Endothelial cell (in vitro differentiated cells): ENCODE results near the gene UBA3. TPM values are rescaled to one million over a fixed set of nuclear protein-coding genes. Genes with fewer than 3 reads are reported as not detected.

Experiments
- DNase-seq: peaks from one replicate; pipeline ENCODE4 v3.0.0; 2021; ENCODE audit warnings: low spot score
- H3K27ac Mint-ChIP-seq: one replicate; pipeline ENCODE4 v1.8.0; 2021; ENCODE audit warnings: mixed read lengths, inconsistent platforms; ENCODE audit not compliant: unreplicated experiment
- H3K27me3 Mint-ChIP-seq: one replicate; pipeline ENCODE4 v1.8.0; 2021; ENCODE audit warnings: mild to moderate bottlenecking, moderate library complexity, mixed read lengths, inconsistent platforms; ENCODE audit not compliant: unreplicated experiment
- H3K36me3 Mint-ChIP-seq: one replicate; pipeline ENCODE4 v1.8.0; 2021; ENCODE audit warnings: mild to moderate bottlenecking, low read depth, mixed read lengths, inconsistent platforms; ENCODE audit not compliant: unreplicated experiment
- H3K4me1 Mint-ChIP-seq: one replicate; pipeline ENCODE4 v1.8.0; 2021; ENCODE audit warnings: mild to moderate bottlenecking, mixed read lengths, inconsistent platforms; ENCODE audit not compliant: unreplicated experiment
- H3K4me3 Mint-ChIP-seq: one replicate; pipeline ENCODE4 v1.8.0; 2021; ENCODE audit warnings: mild to moderate bottlenecking, mixed read lengths, inconsistent platforms; ENCODE audit not compliant: unreplicated experiment
- H3K9me3 Mint-ChIP-seq: one replicate; pipeline ENCODE4 v1.8.0; 2021; ENCODE audit warnings: mixed read lengths, inconsistent platforms; ENCODE audit not compliant: unreplicated experiment
- CTCF ChIP-seq: fragments of 200-600 bp; sonication (generic); IDR thresholded peaks from one replicate; pipeline ENCODE4 v1.5.0; 2021; ENCODE audit warnings: antibody characterized with exemption; ENCODE audit not compliant: unreplicated experiment
- total RNA-seq: library from RNA; stranded (reverse); fragmentation: NEBNext Ultra II Directional; extraction: Animal tissue kit (Norgen Biotek cat#: 25700); gene quantifications from one replicate; pipeline ENCODE4 v1.2.1, GENCODE V29; 2021; ENCODE audit not compliant: unreplicated experiment

UBA3 gene
- total RNA-seq, 1 donor from 2014 or later: 58.9 TPM

- H3K27ac Mint-ChIP-seq: peak overlapping the region; percentile 99
- peaks cover 9% of the 10 kb centered on the region for H3K27me3 Mint-ChIP-seq
- H3K36me3 Mint-ChIP-seq: peaks cover 45% of the 10 kb centered on the region
- TF ChIP-seq CTCF: no peak
- peak overlapping the region; percentile 99 for H3K4me3 Mint-ChIP-seq
- peaks cover 62% of the 10 kb centered on the region for H3K4me1 Mint-ChIP-seq
- peak; percentile 59 for DNase-seq
- H3K9me3 Mint-ChIP-seq: no peaks in the 10 kb centered on the region
These were observed 67.3 kb downstream of the UBA3 start for GRCh38 chr3:69012800-69013252.

GRCh38 chr3:69012100-69012799 lies 67.9 kb downstream of the UBA3 start:
- no peaks in the 10 kb centered on the region for H3K9me3 Mint-ChIP-seq
- TF ChIP-seq CTCF: no peak

GRCh38 chr3:69011096-69011730 lies 69.0 kb downstream of the UBA3 start:
- Mint-ChIP-seq H3K27me3 (peaks cover 9% of the 10 kb centered on the region), H3K4me3 (peak overlapping the region; percentile 99), H3K27ac (peak overlapping the region; percentile 97), H3K4me1 (peaks cover 64% of the 10 kb centered on the region), H3K9me3 (no peaks in the 10 kb centered on the region), H3K36me3 (peaks cover 45% of the 10 kb centered on the region)
- no peak for TF ChIP-seq CTCF
- no peak for DNase-seq

More at GRCh38 chr3:69012100-69012799, 67.9 kb downstream of the UBA3 start:
- peak overlapping the region; percentile 99 for H3K4me3 Mint-ChIP-seq
- DNase-seq: peak; percentile 24
- H3K27me3 Mint-ChIP-seq: peaks cover 9% of the 10 kb centered on the region
- H3K4me1 Mint-ChIP-seq: peaks cover 62% of the 10 kb centered on the region
- peak overlapping the region; percentile 99 for H3K27ac Mint-ChIP-seq
- peaks cover 45% of the 10 kb centered on the region for H3K36me3 Mint-ChIP-seq

GRCh38 chr3:69009559-69010410 lies 70.4 kb downstream of the UBA3 start:
- peaks cover 54% of the 10 kb centered on the region for H3K36me3 Mint-ChIP-seq
- H3K27ac Mint-ChIP-seq: peak overlapping the region; percentile 97
- TF ChIP-seq CTCF: no peak
- H3K4me3 Mint-ChIP-seq: peak overlapping the region; percentile 54
- H3K4me1 Mint-ChIP-seq: peaks cover 70% of the 10 kb centered on the region
- peak; percentile 20 for DNase-seq
- no peaks in the 10 kb centered on the region for H3K9me3 Mint-ChIP-seq
- peaks cover 9% of the 10 kb centered on the region for H3K27me3 Mint-ChIP-seq
